ENCODE results near the gene CAPRIN1. TPM values are rescaled to one million over a fixed set of nuclear protein-coding genes. Genes with fewer than 3 reads are reported as not detected.

CAPRIN1 gene
- 281 and 301 TPM in 2 replicates for total RNA-seq (2021)
- long read RNA-seq, full-length matches to known transcripts: 1,065 of 1,176 reads
- long read RNA-seq, partial matches to known transcripts: 64 of 1,176 reads
- long read RNA-seq, other reads (novel, unspliced or antisense): 47 of 1,176 reads

- Histone ChIP-seq H3K14ac (ENCODE audit: insufficient read depth, low read length) (peak within 1 kb of the TSS; percentile 100), H3K56ac (ENCODE audit: insufficient read length, low read depth, low read length) (peak within 1 kb of the TSS; percentile 94), H3T11ph (ENCODE audit: low read length) (no peak within 1 kb of the TSS), H3K23me2 (ENCODE audit: insufficient read length, low read depth, low read length, poor library complexity, severe bottlenecking) (no peaks in the 10 kb centered on the region), H2BK20ac (ENCODE audit: low read depth, low read length, poor library complexity, severe bottlenecking) (no peak within 1 kb of the TSS), H3K9me3 (ENCODE audit: control insufficient read depth, low read depth, low read length) (no peaks in the 10 kb centered on the region), H2BK120ac (ENCODE audit: low read depth, low read length, poor library complexity, severe bottlenecking) (no peak within 1 kb of the TSS), H3K4me1 (ENCODE audit: insufficient read depth, low read length) (peaks cover 2% of the 10 kb centered on the region; the same call in 1 of the 2 replicates), H3K9ac (ENCODE audit: extremely low read depth, insufficient read length, low read length) (peak within 1 kb of the TSS; percentile 100), H2BK5ac (ENCODE audit: insufficient read length, low read length) (peak within 1 kb of the TSS; percentile 69), H2BK12ac (ENCODE audit: insufficient read length, low read depth, low read length) (peak within 1 kb of the TSS; percentile 86), H3K27ac (ENCODE audit: insufficient read length, low read depth, low read length) (peak within 1 kb of the TSS; percentile 78), H3K23ac (ENCODE audit: insufficient read length, low read depth, low read length) (peak within 1 kb of the TSS; percentile 62), H2BK15ac (ENCODE audit: low read depth, low read length) (no peak within 1 kb of the TSS), H3K4me2 (ENCODE audit: insufficient read depth, insufficient read length, low read length) (peak within 1 kb of the TSS; percentile 82), H3K79me1 (ENCODE audit: insufficient read depth, low read depth, low read length, poor library complexity, severe bottlenecking) (no peaks in the 10 kb centered on the region), H3K4ac (ENCODE audit: low read depth, low read length) (peak within 1 kb of the TSS; percentile 97), H3K18ac (ENCODE audit: insufficient read length, low read depth, low read length) (peak within 1 kb of the TSS; percentile 98), H4K91ac (ENCODE audit: insufficient read length, low read depth, low read length) (peak within 1 kb of the TSS; percentile 95), H4K5ac (ENCODE audit: insufficient read length, low read depth, low read length) (peak within 1 kb of the TSS; percentile 93), H3K79me2 (ENCODE audit: insufficient read depth, low read length) (peaks cover 35% of the 10 kb centered on the region; the same call in 1 of the 2 replicates), H4K8ac (replicated peaks; ENCODE audit: insufficient read length, low read depth, low read length) (peak within 1 kb of the TSS; percentile 97), H2AK5ac (ENCODE audit: insufficient read length, low read length) (no peak within 1 kb of the TSS), H3K27me3 (ENCODE audit: insufficient read depth, low read length) (no peaks in the 10 kb centered on the region), H2AFZ (ENCODE audit: low read length) (no peak within 1 kb of the TSS), H4K20me1 (ENCODE audit: control insufficient read depth, insufficient read depth, insufficient read length) (no peaks in the 10 kb centered on the region)
- Mint-ChIP-seq H3K36me3 (ENCODE audit: insufficient read depth in 1 of 3, low read depth in 3 of 3) (peaks cover 16 to 33% (median 23%) of the 10 kb centered on the region in 3 experiments; a peak in 6 of 7 replicates), H3K27ac (peak within 1 kb of the TSS; percentile 98 to 100 (median 100)), H3K27me3 (ENCODE audit: low read depth) (no peaks in the 10 kb centered on the region; the same call in none of the 2 replicates), H3K4me3 (peak within 1 kb of the TSS; percentile 99), H3K9me3 (peaks cover 5 to 6% of the 10 kb centered on the region in 2 experiments; a peak in 4 of 5 replicates), H3K4me1 (peaks cover 22 to 30% of the 10 kb centered on the region in 2 experiments)
- no peak for TF ChIP-seq CTCF (conservative IDR thresholded peaks at IDR 0.05)
- DNase-seq: peak; percentile 90
- no CpG with 5 or more reads among the region's 64 CpGs for WGBS (ENCODE audit: extremely low coverage, insufficient read length, low lambda C conversion rate)
Observed at GRCh38 chr11:34051349-34052035, at the start of gene CAPRIN1. Gene CAPRIN1 (plus strand): TSS chr11:34051731. CDS start chr11:34052421, 690 bp downstream.
